ENCODE measurements around the gene PGAP2. TPM values are rescaled to one million over a fixed set of nuclear protein-coding genes. Genes with fewer than 3 reads are reported as not detected.
"Not testable (repeated sequence)": the region's sequence is repeated elsewhere in the genome, so short reads cannot be mapped to it uniquely, and the experiment has no call there.

Gene PGAP2
- polyA plus RNA-seq, 3 donors = 37.3 to 38.6 (median 38.6) TPM

GRCh38 chr11:3803726-3804495 is 4.4 kb upstream of the PGAP2 start:
- no peak for DNase-seq (ENCODE audit: low read depth in 3 of 3, low spot score in 2 of 3)

- peak in 1 of 3 donors; percentile 26 for DNase-seq (ENCODE audit: low read depth in 3 of 3, low spot score in 2 of 3)
These were observed 682 bp downstream of the PGAP2 start for GRCh38 chr11:3808861-3809623.

GRCh38 chr11:3809624-3809928 is 1.2 kb downstream of the PGAP2 start:
- no peak for DNase-seq (ENCODE audit: low read depth in 3 of 3, low spot score in 2 of 3)

- DNase-seq (ENCODE audit: low read depth in 3 of 3, low spot score in 2 of 3) = no peak
These were observed 2.1 kb downstream of the PGAP2 start for GRCh38 chr11:3810446-3810845.

- DNase-seq (ENCODE audit: low read depth in 3 of 3, low spot score in 2 of 3) = no peak
These were observed 2.6 kb downstream of the PGAP2 start for GRCh38 chr11:3810951-3811350.

GRCh38 chr11:3814832-3815231 is 6.5 kb downstream of the PGAP2 start:
- DNase-seq (ENCODE audit: low read depth in 3 of 3, low spot score in 2 of 3) = not testable (repeated sequence)

- DNase-seq (ENCODE audit: low read depth in 3 of 3, low spot score in 2 of 3) = no peak
These were observed 7.5 kb downstream of the PGAP2 start for GRCh38 chr11:3815845-3816244.

- no peak for DNase-seq (ENCODE audit: low read depth in 3 of 3, low spot score in 2 of 3)
These were observed 8.3 kb downstream of the PGAP2 start for GRCh38 chr11:3816673-3817072.

- DNase-seq (ENCODE audit: low read depth in 3 of 3, low spot score in 2 of 3) = no peak
These were observed 8.9 kb downstream of the PGAP2 start for GRCh38 chr11:3817181-3817800.

GRCh38 chr11:3820971-3821370 is 12.6 kb downstream of the PGAP2 start:
- DNase-seq (ENCODE audit: low read depth in 3 of 3, low spot score in 2 of 3) = no peak

GRCh38 chr11:3822312-3822711 is 14.0 kb downstream of the PGAP2 start:
- no peak for DNase-seq (ENCODE audit: low read depth in 3 of 3, low spot score in 2 of 3)

- DNase-seq (ENCODE audit: low read depth in 3 of 3, low spot score in 2 of 3) = no peak
These were observed 14.9 kb downstream of the PGAP2 start for GRCh38 chr11:3823303-3823702.

GRCh38 chr11:3823762-3824506 is 15.6 kb downstream of the PGAP2 start:
- no peak for DNase-seq (ENCODE audit: low read depth in 3 of 3, low spot score in 2 of 3)

- DNase-seq (ENCODE audit: low read depth in 3 of 3, low spot score in 2 of 3) = no peak
These were observed 16.5 kb downstream of the PGAP2 start for GRCh38 chr11:3824714-3825472.

GRCh38 chr11:3825473-3826154 is 17.3 kb downstream of the PGAP2 start:
- no peak for DNase-seq (ENCODE audit: low read depth in 3 of 3, low spot score in 2 of 3)

GRCh38 chr11:3826721-3827120 is 18.4 kb downstream of the PGAP2 start:
- DNase-seq (ENCODE audit: low read depth in 3 of 3, low spot score in 2 of 3) = no peak

- no peak for DNase-seq (ENCODE audit: low read depth in 3 of 3, low spot score in 2 of 3)
These were observed 19.2 kb downstream of the PGAP2 start for GRCh38 chr11:3827434-3828186.

GRCh38 chr11:3830088-3830487 is 21.7 kb downstream of the PGAP2 start:
- DNase-seq (ENCODE audit: low read depth in 3 of 3, low spot score in 2 of 3) = no peak

GRCh38 chr11:3830730-3831129 is 22.4 kb downstream of the PGAP2 start:
- no peak for DNase-seq (ENCODE audit: low read depth in 3 of 3, low spot score in 2 of 3)
